Activated CD8-positive, alpha-beta memory T cell treated with anti-CD3 and anti-CD28 coated beads, Interleukin-2, amount 50 U/mL, for 1 hour (primary cell): ENCODE data around the gene NR5A2.

Experiments
- DNase-seq: peaks from one replicate; pipeline ENCODE4 v3.0.0-alpha.2; 2020; ENCODE audit errors: extremely low read depth

NR5A2 gene

DNA sequence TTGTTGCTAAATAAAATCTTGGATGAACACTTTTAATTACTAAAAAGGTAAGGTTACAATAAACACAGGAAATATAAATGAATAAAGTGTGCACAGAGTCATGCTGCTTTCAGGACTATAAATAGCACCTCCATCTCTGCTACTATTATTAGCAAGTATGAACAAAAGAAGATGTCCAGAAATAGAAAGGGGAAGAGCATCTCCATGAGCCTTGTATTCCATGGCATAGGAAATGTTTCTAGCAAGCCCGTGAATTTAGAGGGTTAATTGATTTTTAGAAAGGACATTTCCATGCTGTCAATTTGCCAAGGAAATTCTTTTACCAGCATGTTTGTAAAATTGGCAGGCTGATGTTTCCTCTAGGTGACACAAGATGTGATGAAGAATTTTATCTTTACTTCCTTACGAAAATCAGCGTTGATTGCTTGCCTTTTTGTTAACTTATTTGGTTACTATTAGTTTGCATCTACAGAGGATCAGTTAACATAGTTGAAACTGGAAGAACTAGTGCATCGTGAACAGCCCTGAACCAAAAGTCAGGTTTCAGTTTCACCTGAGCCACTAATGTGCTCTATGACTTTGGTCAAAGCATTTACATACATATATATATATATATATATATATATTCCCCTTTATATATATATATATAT is 45.3 kb downstream of the NR5A2 start:
- DNase-seq, result no peak

DNA sequence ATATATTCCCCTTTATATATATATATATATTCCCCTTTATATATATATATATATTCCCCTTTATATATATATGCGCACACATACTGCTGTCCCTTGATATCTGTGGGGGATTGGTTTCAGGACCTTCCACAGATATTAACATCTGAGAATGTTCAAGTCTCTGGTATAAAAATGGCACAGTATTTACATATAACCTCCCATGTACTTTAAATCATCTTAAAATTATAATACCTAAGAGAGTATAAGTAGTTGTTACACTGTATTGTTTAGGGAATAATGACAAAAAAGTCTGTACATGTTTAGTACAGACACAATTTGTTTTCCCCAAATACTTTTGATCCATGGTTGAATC is 45.8 kb downstream of the NR5A2 start:
- DNase-seq, result no peak

DNA sequence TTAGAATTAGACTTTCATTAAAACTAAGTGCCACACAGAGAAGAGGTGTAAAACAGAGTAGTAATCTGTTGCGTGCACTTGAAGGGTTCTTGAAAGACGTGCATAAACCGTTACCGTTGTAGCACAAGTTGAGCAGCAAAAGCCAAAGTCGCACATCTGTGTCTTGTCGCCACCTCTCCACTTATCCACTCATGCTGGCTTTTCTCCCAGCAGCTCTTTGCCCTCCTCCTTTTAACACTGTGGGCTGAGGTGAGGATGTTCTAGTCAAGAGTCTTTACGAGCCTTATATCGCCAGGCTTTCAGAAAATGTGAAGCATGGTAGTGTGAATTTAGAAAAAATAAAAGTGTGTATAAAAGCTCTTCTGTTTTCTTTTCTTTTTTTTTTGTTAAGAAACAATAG is 48.0 kb downstream of the NR5A2 start:
- DNase-seq, result no peak

DNA sequence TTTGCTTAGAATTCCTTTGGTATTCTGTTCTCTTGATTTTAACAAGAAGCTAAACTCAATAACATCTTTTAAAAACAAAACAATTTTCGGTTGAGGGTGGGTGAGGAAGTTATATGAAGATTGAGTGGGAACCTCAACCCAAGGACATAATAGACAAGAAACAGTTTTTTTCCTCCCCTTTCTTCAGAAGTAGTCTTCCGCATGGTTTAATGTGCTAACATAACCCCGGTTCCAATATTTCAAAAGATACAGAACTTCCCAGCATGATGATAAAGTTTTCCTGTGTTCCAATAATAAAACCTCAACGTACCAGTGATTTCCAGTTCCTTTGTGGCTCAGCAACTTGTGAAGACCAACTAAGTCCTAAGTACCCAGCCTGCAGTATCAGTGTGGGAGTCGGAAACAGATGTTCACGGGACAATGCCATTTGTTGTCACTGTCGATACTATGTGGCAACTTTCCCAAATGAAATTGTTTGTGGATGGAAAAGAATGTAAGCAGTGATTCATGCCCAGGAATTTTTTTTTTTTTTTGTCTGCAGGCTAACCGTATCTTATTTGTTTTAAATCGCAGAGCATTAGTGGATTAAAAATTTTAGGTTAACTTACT is 48.5 kb downstream of the NR5A2 start:
- no peak for DNase-seq

DNA sequence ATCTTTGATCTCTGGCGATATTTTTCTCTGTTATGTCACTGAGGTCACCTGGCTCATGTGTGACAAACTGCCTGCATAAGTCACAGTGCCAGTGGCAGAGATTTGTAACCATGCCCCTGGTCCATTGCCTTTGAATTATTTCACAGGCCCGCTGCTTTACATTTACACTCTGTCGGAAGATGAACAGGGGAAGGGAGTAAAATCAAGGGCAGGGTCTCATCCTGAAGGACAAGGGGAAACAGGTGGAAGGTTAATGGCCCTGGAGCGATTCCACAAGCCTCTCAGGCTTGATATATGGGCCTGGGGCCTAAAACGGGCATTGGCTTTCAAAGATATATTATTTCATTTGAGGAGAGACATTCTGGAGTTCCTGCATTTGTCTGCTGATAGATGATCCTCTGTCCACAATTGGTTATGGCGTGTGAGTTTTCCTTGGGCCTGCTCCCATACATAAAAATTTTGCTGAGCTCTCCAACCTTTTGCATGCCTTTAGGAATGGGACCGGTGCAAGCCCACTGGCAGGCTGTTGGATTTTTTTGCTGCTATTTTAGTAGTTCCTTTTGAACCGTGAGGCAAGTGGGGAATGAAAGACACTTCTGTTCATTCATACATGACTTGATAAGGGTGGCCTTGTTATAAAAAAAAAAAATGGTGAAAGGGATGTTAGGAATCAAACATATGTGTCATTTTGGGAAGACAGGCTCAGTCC is 51.9 kb downstream of the NR5A2 start:
- DNase-seq, result no peak

DNA sequence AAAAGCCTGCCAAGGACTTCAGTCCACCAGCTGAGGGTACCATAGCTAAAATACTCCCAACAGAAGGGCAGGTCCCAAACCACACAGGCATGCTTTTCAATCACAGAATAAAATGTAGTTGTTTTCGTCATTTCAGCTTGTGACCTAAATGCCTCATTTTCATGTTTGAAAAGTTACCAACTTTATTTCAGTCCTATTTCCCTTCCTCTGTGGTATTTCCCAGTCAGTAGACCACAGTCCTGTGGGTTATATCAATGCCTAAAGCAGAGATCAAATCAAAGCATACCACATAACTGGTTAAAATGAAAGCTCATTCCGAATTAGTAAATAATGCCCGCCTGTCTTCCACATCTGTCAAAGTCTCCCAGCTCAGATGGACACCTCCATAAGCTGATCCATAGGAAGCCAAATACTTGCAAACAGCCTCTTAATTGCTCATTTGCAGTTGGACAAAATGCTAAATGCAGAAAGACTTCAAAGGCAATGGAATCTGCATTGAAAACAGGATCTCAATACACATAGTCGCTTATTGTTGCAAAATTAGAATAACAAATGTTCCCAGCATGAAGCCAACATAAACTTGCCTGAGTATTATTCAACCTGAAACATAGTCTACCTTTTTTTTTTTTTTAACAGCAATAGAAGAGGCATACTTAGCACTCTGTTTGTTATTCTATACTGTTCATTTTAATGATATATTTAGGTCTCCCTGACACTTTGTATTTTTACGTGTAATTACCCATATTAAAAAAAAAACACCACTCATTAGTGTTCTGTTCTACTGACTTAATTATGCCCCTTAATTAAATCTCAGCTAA is 53.9 kb downstream of the NR5A2 start:
- no peak for DNase-seq

DNA sequence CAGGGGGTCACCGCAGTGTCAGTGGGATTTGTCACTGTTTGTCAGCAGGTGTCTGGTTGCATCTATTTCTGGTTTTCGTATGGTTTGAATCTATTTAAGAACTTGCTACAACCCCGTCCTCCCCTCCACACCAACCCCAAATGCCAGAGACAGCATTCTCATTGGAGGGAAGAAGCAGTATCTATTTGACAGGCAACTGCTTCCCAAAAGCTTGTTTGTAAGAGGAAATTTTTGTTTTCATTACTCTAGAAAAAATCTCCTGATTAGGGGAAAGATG is 54.4 kb downstream of the NR5A2 start:
- DNase-seq, result no peak

DNA sequence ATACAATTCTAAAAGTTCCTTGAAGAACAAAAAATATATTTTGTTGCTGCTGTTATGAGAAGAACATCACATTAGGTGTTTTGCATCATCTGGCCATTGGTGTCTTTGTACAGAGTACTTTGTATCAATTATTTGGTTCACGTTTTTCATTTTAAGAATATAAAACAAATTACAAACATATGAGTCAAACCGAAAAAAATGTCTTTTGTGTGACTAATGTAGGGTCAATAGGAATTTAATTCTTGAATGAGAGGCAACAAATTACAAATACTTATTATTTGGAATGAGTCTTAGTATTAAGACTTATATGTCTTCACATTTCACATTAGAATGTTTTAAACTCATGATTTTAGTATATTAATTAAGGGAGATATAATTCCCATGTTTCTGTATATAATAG is 54.8 kb downstream of the NR5A2 start:
- no peak for DNase-seq

DNA sequence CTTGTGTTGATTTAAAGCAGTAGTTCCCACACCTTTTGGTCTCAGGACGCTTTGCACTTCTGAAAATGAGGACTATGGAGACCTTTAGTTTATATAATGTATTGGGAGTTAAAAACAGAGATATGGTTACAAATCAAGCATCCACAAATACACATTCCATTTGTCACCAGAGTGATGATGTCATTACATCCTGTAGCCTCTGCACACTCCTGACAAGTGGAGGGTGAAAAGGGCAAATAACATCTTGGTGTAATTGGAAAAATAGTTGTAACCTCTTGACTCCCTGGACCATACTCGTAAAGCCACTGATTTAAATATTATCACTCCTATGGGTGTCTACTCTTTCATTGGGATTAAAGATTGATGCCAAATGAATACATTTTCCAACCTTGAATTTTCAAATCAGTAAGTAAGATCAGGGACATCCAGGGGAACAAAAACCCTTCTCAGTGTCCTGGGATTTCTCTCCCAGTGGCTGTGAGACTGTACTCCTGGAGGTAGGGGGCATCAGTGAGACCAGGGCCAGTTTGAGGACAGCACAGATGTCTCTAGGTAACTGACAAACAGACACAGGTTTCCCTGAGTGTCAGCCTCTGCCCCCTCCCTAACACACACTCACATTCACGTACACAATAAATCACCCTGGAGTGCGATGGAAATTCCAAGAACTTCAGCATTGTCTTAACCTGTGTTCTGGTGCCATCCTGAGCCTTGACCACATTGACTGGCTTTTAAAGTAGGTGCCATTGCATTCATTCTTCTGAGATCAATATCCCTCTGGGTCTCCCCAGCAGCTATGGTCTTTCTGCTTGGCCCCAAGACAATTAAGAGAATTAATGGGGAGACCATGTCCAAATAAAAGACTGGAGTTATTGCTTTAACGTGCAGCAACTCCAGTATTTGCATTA is 63.0 kb downstream of the NR5A2 start:
- DNase-seq, result no peak

DNA sequence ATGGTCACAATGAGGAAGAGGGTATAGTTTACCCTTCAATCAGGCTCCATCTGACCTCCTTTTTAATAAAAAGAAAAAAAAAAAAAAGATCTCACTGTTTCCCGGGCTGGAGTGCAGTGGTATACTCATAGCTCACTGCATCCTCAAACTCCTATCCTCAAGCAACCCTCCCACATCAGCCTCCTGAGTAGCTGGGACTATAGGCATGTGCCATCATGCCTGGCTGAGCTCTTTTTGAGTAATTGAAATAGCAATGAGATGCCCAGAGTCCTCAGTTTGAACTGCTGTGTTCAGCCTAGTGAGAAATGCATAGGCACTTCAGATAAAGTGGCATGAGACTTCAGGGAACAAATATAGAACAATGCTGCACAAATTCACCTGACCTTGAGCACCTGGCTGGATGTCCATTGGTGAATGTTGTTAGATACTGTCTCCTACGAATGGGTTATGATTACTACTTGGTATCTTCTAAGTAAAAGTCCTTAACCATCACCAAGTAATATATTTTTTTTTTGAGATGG is 67.6 kb downstream of the NR5A2 start:
- no peak for DNase-seq

DNA sequence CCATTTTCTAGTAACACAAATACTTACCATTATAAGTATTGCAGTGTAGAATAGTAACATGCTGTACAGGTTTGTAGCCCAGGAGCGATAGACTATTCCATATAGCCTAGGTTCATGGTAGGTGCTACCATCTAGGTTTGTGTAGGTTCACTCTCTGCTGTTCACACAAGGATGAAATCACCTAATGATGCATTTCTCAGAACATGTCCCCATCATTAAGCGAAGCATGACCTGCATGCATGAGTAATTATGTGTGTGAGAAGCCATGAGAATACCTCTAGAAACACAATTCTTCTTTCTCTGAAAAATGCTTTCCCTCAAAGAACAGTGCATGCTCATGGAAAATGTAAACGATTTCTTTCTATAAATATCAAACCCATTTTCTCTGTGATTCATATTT is 69.3 kb downstream of the NR5A2 start:
- no peak for DNase-seq

DNA sequence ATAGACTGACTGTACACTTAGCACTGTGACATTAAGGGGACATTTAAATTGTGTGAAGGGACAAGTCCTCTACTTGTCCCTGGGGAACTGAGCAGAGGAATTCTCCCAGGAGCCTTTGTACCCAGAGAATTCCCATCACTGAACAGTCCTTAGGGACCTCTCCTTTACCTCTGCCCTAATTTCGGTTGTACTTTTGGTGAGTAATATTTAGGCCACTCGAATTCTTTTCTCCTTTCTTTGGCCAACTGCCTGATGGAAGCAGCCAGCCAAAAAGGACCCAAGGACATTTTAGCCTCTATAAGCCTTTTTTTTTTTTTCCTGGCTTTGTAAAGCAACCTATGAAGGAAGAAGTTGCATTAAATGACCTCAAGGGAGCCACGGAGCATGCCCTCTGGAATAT is 71.5 kb downstream of the NR5A2 start:
- no peak for DNase-seq

DNA sequence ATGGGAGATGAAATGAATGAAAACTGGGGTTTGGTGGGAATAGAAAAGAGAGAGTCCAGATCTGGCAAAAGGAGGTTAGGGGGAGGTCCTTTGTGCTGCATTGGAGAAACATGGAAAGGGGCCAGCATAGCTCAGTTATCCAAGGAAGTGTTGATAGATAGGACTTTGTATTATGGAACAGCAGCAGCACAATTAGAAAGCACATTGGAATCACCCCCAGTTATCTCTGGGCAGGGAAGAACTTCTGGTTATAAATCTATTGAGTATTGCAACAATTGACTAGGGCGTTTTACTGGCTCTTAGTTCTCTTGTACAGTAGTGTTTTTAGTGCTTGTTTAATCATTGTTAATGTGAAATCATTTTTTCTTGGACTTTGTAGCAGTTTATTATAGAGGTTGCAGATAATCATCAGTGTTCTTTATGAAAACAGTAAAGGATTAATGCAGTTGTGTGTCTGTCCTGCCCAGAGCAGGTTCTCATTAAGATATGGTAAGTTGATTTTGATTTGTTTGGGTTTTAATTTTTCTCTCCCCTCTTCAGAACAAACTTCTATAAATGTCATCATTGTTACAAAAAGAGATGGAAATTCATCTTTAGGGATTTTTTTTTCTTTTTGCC is 76.6 kb downstream of the NR5A2 start:
- no peak for DNase-seq

DNA sequence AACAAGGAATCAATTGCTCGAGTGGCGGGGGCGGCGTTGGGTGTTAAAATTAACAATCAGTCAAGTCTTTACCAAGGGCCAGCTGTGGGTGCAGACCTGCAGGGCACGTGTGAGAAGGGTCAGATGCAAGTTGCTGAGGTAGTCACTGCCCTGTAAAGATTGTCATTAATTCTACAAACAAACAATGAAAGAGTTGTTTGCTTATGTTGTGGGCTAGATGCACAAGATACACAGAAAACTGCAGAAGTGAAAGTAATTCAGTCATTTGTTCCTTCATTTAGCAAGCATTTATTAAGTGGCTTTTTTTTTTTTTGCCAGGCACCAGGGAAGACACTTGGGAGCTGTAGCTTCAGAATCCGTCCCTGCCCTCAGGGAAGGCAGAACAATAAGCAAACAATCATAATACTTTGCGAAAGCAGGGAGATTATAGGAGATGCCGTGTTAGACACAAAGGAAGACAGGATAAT is 79.5 kb downstream of the NR5A2 start:
- no peak for DNase-seq

DNA sequence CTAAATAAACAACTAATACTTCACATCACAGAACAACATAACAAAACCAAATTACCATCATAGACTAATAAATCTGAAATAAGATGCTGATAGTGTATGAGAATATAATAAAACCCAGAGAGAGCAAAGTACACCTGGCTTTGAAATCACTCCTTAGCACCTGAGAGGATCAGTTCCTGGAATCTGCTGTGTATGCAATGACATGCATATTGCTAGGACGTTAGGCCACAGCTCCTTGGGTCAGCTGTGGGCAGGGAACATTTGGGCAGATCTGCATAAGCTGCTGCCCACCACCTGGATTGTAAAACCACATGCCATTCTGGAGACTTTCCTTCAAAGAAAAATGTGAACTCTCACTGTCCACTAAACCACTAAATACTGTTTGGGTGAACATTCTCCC is 81.1 kb downstream of the NR5A2 start:
- no peak for DNase-seq

DNA sequence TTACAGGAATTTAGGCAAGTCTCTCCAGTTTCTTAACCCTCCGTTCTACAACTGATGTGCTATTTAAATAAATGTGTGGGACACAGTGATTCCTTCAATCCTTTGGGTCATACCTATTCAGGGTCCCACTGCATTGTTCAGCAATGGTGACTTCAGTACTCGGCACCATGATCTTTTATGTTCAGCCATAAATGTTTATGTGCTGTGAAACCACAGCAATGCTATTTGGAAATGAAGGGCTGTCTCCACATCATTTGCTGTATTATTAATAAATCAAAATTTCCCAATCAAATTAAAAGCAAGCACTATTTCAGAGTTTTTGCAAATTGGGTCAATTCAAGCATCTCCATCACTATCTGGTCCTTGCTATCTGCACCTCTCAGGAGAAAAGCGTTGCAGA is 84.8 kb downstream of the NR5A2 start:
- DNase-seq, result no peak

DNA sequence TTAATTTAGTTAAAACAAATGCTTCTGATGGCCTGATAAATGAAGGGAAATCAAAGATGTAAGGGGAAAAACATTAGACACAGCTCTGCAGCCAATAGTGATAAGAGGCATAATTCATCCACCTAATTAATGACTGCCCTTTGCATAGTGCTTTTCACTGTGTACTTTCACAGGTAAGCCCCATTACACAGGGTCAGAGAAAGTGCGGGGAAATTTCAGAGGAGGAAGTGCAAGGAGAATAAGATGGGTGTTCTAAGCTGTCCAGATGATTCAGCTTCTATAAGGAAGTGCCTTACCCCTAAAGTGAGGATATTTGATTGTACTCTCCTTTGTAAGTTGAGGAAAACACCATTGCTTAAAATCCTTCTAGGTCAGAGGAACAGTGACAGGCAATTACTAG is 88.0 kb downstream of the NR5A2 start:
- DNase-seq, result no peak

DNA sequence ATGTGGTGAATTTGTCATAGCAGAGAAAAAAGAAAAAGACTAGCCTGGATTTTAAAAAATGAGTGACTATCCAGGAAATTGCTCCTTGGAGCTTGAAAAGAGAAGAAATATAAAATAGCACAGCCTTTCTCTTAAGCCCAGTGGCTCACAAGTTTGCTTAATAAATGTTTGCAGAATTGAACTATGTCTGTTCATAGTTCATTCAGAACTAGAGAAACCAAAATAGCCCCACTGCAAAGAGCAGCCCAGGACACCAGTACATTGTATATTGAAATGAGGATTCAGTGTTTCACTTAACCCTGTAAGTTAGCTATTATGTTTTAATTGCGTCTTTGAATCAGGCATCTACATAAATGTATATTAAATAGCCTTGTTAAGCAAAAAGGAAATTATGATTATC is 88.8 kb downstream of the NR5A2 start:
- DNase-seq, result no peak

DNA sequence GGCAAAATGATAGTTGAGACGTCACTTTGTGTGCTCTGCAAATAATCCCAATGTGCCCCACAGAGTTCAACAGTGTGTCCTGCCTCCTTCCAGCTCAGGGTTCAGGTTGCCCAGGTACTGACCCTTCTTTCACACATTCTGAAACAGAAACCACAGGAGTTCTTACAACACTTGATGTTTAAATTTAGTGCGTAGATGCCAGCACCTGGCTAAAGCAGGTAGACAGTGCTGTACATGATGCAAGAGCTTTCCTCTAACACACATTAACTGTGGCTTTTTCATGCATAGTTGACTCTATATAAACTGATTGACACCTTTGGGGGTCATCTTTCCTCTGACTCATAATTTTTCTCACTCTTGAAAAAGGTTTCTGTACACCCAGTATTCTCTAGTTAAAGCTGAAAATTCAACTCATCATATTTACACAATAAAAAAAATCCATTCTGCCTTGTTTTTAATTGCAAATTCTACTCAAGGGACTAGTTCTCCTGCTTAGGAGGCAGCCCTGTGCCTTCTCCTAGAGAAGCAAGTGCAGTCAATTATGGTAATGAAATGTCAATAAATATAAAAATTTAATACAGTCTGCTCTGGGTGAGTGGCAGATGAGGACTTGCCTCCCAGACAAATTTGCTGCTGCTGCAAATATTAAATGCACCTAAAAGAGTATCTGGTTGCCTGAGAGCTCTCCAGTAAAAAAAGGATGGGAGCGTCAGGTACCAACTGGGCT is 91.4 kb downstream of the NR5A2 start:
- DNase-seq, result no peak

DNA sequence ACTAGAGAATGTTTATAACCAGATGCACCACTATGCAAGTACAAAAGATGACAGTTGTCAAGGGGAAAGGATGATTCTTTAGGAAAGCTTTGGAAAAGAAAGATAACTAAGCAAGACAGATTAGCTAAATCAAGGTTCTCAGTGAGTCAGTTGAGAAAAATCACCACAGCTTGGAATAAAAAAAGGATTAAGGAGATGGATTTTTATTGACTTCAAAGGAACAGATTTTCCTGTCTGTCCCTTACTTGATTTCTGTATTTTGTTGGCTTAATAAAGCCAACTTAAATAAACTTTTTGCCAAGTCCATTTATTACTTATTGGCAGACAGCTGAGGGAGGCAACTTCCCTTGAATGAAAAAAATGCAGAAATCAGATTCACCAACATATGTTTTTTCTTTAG is 93.9 kb downstream of the NR5A2 start:
- no peak for DNase-seq
